ENCODE data around the gene RPP25L. TPM values are rescaled to one million over a fixed set of nuclear protein-coding genes. Genes with fewer than 3 reads are reported as not detected.

The RPP25L gene
- total RNA-seq, 5 donors from 2014 or later (not counting 1 experiment from before 2014, with no cell fraction given): 9.3 to 28.6 (median 22.5) TPM

DNA sequence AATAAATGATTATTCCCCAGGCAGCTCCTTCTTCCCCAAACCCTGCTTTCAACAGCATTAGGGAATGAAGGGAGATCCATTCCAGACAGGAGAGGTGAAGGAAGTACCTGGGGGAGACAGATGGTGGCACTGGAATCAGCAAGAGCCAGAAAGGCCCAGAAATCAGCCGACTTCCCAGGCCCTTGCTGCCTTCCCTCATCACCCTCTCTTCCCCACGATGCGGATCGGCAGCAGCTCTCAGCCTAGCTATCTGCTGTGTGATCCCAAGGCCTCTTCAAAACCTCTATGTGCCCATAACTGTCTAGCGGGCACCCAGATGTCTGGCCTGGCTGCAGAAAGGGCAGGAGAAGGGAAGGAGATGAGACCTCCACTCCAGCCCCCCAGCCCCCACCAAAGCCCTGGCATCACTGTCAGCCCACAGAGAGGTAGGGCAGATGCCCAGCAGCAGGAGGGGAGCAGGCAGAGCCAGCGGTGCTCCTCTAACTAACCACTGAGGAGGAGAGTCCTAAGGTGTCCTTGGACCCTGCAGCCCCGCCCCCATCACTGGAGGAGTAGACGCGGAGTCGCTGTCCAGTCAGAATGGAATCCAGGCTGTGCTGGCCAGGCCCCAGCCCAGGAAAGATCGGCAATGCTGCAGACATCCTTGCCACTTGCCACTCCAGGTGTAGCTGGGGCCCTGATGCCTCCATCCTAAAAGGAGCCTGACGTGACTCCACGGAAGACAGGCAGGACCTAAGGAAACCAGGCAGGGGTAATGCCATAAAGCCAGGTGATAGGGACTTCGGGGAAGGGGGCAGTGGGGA is 35.1 kb downstream of the RPP25L start:
- Histone ChIP-seq H3K36me3 (ENCODE audit: control insufficient read depth in 2 of 2, extremely low read depth in 1 of 2, insufficient read depth in 1 of 2, low read length in 1 of 2) (no peaks in the 10 kb centered on the region), H3K27me3 (replicated peaks in 1 of 2; ENCODE audit: control insufficient read depth in 2 of 2, extremely low read depth in 1 of 2, insufficient read depth in 2 of 2, low read length in 1 of 2) (peaks cover 2 to 82% of the 10 kb centered on the region in 2 experiments), H3K4me3 (ENCODE audit: control insufficient read depth in 1 of 2, extremely low read depth in 1 of 2, low read length in 1 of 2) (no peak overlapping the region), H3K27ac (ENCODE audit: low read length) (no peak overlapping the region), H3K9me3 (no peaks in the 10 kb centered on the region), H3K4me1 (ENCODE audit: control insufficient read depth in 1 of 2, extremely low read depth in 1 of 2, insufficient read depth in 2 of 2, low read length in 2 of 2) (peaks cover 0 to 13% of the 10 kb centered on the region in 2 experiments)
- ChIA-PET POLR2A (interaction anchor here in 1 of 2 donors (0.6 kb wide), 1 partner anchor 87 kb away, joined by 11 read pairs; no protein-coding TSS in a partner anchor), CTCF (no interaction called here)
- ATAC-seq (replicated peaks in 1 of 4) (no peak), DNase-seq (no peak)
- no peak overlapping the region for H3K27ac Mint-ChIP-seq
- no peaks in the 10 kb centered on the region for H3K36me3 Mint-ChIP-seq
- peaks cover 61 to 68% of the 10 kb centered on the region in 2 donors for H3K27me3 Mint-ChIP-seq
- H3K4me3 Mint-ChIP-seq: peak overlapping the region; percentile 29 to 75 (median 46)
- 63% methylated on average over 9 of the region's 14 CpGs for WGBS (ENCODE audit: insufficient coverage)
- peaks cover 13 to 16% (median 15%) of the 10 kb centered on the region in 3 donors for H3K4me1 Mint-ChIP-seq
- no peaks in the 10 kb centered on the region for H3K9me3 Mint-ChIP-seq

GRCh38 chr9:34575862-34576596 is 35.9 kb downstream of the RPP25L start:
- Mint-ChIP-seq H3K4me1 (peaks cover 13 to 16% (median 15%) of the 10 kb centered on the region in 3 donors), H3K9me3 (no peaks in the 10 kb centered on the region), H3K36me3 (no peaks in the 10 kb centered on the region), H3K27me3 (peaks cover 56 to 63% of the 10 kb centered on the region in 2 donors), H3K4me3 (no peak overlapping the region), H3K27ac (no peak overlapping the region)
- CTCF ChIA-PET: no interaction called here
- Histone ChIP-seq H3K27ac (ENCODE audit: low read length) (no peak overlapping the region), H3K4me1 (ENCODE audit: control insufficient read depth in 1 of 2, extremely low read depth in 1 of 2, insufficient read depth in 2 of 2, low read length in 2 of 2) (peaks cover 0 to 13% of the 10 kb centered on the region in 2 experiments), H3K36me3 (ENCODE audit: control insufficient read depth in 2 of 2, extremely low read depth in 1 of 2, insufficient read depth in 1 of 2, low read length in 1 of 2) (no peaks in the 10 kb centered on the region), H3K4me3 (ENCODE audit: control insufficient read depth in 1 of 2, extremely low read depth in 1 of 2, low read length in 1 of 2) (no peak overlapping the region), H3K9me3 (no peaks in the 10 kb centered on the region), H3K27me3 (replicated peaks in 1 of 2; ENCODE audit: control insufficient read depth in 2 of 2, extremely low read depth in 1 of 2, insufficient read depth in 2 of 2, low read length in 1 of 2) (peaks cover 2 to 87% of the 10 kb centered on the region in 2 experiments)
- POLR2A ChIA-PET: no interaction called here
- 66% methylated on average over 15 of the region's 21 CpGs for WGBS (ENCODE audit: insufficient coverage)
- DNase-seq (no peak), ATAC-seq (replicated peaks in 1 of 4) (no peak)

DNA sequence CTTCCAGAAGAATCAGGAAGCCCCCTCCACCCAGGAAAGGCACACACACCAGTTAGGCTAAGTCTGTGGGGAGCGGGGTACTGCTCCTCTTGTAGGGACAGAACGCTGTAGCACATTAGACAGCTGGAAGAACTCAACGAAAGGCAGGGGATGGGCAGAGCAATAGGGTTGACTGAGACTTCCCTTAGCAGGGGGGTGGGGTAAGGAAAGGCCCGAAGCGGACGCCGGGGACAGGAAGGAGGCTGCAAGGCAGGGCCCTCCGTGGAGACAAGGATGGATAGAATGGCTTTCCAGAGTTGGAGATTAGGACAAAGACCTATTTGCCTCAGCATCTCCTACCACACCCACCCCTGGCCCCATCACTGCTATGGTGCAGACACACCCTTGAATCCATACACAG is 36.7 kb downstream of the RPP25L start:
- Histone ChIP-seq H3K27me3 (replicated peaks in 1 of 2; ENCODE audit: control insufficient read depth in 2 of 2, extremely low read depth in 1 of 2, insufficient read depth in 2 of 2, low read length in 1 of 2) (peaks cover 2 to 79% of the 10 kb centered on the region in 2 experiments), H3K4me1 (ENCODE audit: control insufficient read depth in 1 of 2, extremely low read depth in 1 of 2, insufficient read depth in 2 of 2, low read length in 2 of 2) (peaks cover 0 to 13% of the 10 kb centered on the region in 2 experiments), H3K9me3 (no peaks in the 10 kb centered on the region), H3K27ac (ENCODE audit: low read length) (no peak overlapping the region), H3K36me3 (ENCODE audit: control insufficient read depth in 2 of 2, extremely low read depth in 1 of 2, insufficient read depth in 1 of 2, low read length in 1 of 2) (no peaks in the 10 kb centered on the region), H3K4me3 (ENCODE audit: control insufficient read depth in 1 of 2, extremely low read depth in 1 of 2, low read length in 1 of 2) (no peak overlapping the region)
- DNase-seq: no peak
- CTCF ChIA-PET: no interaction called here
- no peaks in the 10 kb centered on the region for H3K9me3 Mint-ChIP-seq
- ATAC-seq (replicated peaks in 1 of 4): no peak
- peaks cover 53 to 58% of the 10 kb centered on the region in 2 donors for H3K27me3 Mint-ChIP-seq
- WGBS (ENCODE audit: insufficient coverage): 56% methylated on average over 2 of the region's 8 CpGs
- no peak overlapping the region for H3K4me3 Mint-ChIP-seq
- peaks cover 13 to 16% (median 15%) of the 10 kb centered on the region in 3 donors for H3K4me1 Mint-ChIP-seq
- no peak overlapping the region for H3K27ac Mint-ChIP-seq
- POLR2A ChIA-PET: no interaction called here
- H3K36me3 Mint-ChIP-seq: no peaks in the 10 kb centered on the region

- 90% methylated on average over 12 of the region's 12 CpGs for WGBS (ENCODE audit: insufficient coverage)
- POLR2A ChIA-PET: no interaction called here
- Histone ChIP-seq H3K27me3 (replicated peaks in 1 of 2; ENCODE audit: control insufficient read depth in 2 of 2, extremely low read depth in 1 of 2, insufficient read depth in 2 of 2, low read length in 1 of 2) (peaks cover 2 to 73% of the 10 kb centered on the region in 2 experiments), H3K9me3 (no peaks in the 10 kb centered on the region), H3K4me1 (ENCODE audit: control insufficient read depth in 1 of 2, extremely low read depth in 1 of 2, insufficient read depth in 2 of 2, low read length in 2 of 2) (peaks cover 0 to 13% of the 10 kb centered on the region in 2 experiments), H3K27ac (ENCODE audit: low read length) (no peak overlapping the region), H3K4me3 (ENCODE audit: control insufficient read depth in 1 of 2, extremely low read depth in 1 of 2, low read length in 1 of 2) (no peak overlapping the region), H3K36me3 (ENCODE audit: control insufficient read depth in 2 of 2, extremely low read depth in 1 of 2, insufficient read depth in 1 of 2, low read length in 1 of 2) (no peaks in the 10 kb centered on the region)
- DNase-seq: no peak
- Mint-ChIP-seq H3K4me1 (peaks cover 13 to 16% (median 15%) of the 10 kb centered on the region in 3 donors), H3K9me3 (no peaks in the 10 kb centered on the region), H3K36me3 (no peaks in the 10 kb centered on the region), H3K27me3 (peaks cover 52 to 54% of the 10 kb centered on the region in 2 donors), H3K27ac (no peak overlapping the region), H3K4me3 (no peak overlapping the region)
- ATAC-seq (replicated peaks in 1 of 4): no peak
- CTCF ChIA-PET: no interaction called here
Observed at GRCh38 chr9:34574571-34574970, 37.3 kb downstream of the RPP25L start.

GRCh38 chr9:34573599-34574325 is 38.1 kb downstream of the RPP25L start:
- Histone ChIP-seq H3K36me3 (ENCODE audit: control insufficient read depth in 2 of 2, extremely low read depth in 1 of 2, insufficient read depth in 1 of 2, low read length in 1 of 2) (no peaks in the 10 kb centered on the region), H3K27me3 (replicated peaks in 1 of 2; ENCODE audit: control insufficient read depth in 2 of 2, extremely low read depth in 1 of 2, insufficient read depth in 2 of 2, low read length in 1 of 2) (peaks cover 2 to 67% of the 10 kb centered on the region in 2 experiments), H3K27ac (ENCODE audit: low read length) (no peak overlapping the region), H3K4me3 (ENCODE audit: control insufficient read depth in 1 of 2, extremely low read depth in 1 of 2, low read length in 1 of 2) (no peak overlapping the region), H3K4me1 (ENCODE audit: control insufficient read depth in 1 of 2, extremely low read depth in 1 of 2, insufficient read depth in 2 of 2, low read length in 2 of 2) (peaks cover 0 to 10% of the 10 kb centered on the region in 2 experiments), H3K9me3 (no peaks in the 10 kb centered on the region)
- no peaks in the 10 kb centered on the region for H3K36me3 Mint-ChIP-seq
- H3K4me1 Mint-ChIP-seq: peaks cover 8 to 10% (median 9%) of the 10 kb centered on the region in 3 donors
- H3K27me3 Mint-ChIP-seq: peaks cover 45 to 48% of the 10 kb centered on the region in 2 donors
- 75% methylated on average over 6 of the region's 17 CpGs for WGBS (ENCODE audit: insufficient coverage)
- ChIA-PET POLR2A (no interaction called here), CTCF (no interaction called here)
- H3K9me3 Mint-ChIP-seq: no peaks in the 10 kb centered on the region
- no peak overlapping the region for H3K27ac Mint-ChIP-seq
- DNase-seq (no peak), ATAC-seq (replicated peaks in 1 of 4) (no peak)
- no peak overlapping the region for H3K4me3 Mint-ChIP-seq

DNA sequence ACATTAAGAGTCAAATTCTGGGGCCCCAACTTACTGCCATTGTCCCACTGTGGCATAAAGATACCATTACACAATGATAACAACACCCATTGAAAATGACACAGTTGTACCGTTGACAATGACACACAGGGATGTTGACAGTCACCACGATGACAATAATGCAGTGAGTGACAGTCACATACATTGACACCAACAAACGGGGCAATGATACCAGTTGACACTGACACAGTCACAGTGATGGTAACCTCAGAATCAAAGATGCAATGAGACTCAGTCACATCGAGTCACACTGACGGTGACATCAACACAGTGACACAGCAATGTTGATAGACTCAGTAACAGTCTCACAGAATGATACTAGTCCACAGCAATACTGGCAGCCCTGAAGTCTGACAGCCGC is 39.3 kb downstream of the RPP25L start:
- POLR2A ChIA-PET: no interaction called here
- peaks cover 46 to 48% of the 10 kb centered on the region in 2 donors for H3K27me3 Mint-ChIP-seq

More for the DNA sequence above, 39.3 kb downstream of the RPP25L start:
- no peak overlapping the region for H3K4me3 ChIP-seq (ENCODE audit: control insufficient read depth in 1 of 2, extremely low read depth in 1 of 2, low read length in 1 of 2)
- no peak for ATAC-seq (replicated peaks in 1 of 4)
- H3K4me1 ChIP-seq (ENCODE audit: control insufficient read depth in 1 of 2, extremely low read depth in 1 of 2, insufficient read depth in 2 of 2, low read length in 2 of 2): peaks cover 0 to 3% of the 10 kb centered on the region in 2 experiments
- Mint-ChIP-seq H3K4me1 (peaks cover 5 to 6% (median 6%) of the 10 kb centered on the region in 3 donors), H3K4me3 (no peak overlapping the region), H3K9me3 (no peaks in the 10 kb centered on the region), H3K27ac (no peak overlapping the region), H3K36me3 (no peaks in the 10 kb centered on the region)
- no peaks in the 10 kb centered on the region for H3K36me3 ChIP-seq (ENCODE audit: control insufficient read depth in 2 of 2, extremely low read depth in 1 of 2, insufficient read depth in 1 of 2, low read length in 1 of 2)
- H3K27me3 ChIP-seq (replicated peaks in 1 of 2; ENCODE audit: control insufficient read depth in 2 of 2, extremely low read depth in 1 of 2, insufficient read depth in 2 of 2, low read length in 1 of 2): peaks cover 2 to 70% of the 10 kb centered on the region in 2 experiments
- 82% methylated on average over 5 of the region's 6 CpGs for WGBS (ENCODE audit: insufficient coverage)
- no peak for DNase-seq
- H3K9me3 ChIP-seq: no peaks in the 10 kb centered on the region
- CTCF ChIA-PET: no interaction called here
- H3K27ac ChIP-seq (ENCODE audit: low read length): no peak overlapping the region

Measured in T-cell (primary cell).